Neural progenitor cell (in vitro differentiated cells): ENCODE data around the gene KLHDC8B. TPM values are rescaled to one million over a fixed set of nuclear protein-coding genes. Genes with fewer than 3 reads are reported as not detected.

ENCODE experiments used
- DNase-seq: peaks from one replicate; pipeline ENCODE4 v3.0.0-alpha.2; 2016; ENCODE audit warnings: low spot score
- H2AFZ ChIP-seq: fragments of 200-600 bp; sonication (generic); replicated peaks from 2 replicates; pipeline ENCODE4 v1.6.1; 2016; ENCODE audit warnings: antibody characterized with exemption
- H3F3A ChIP-seq: fragments of 200-600 bp; sonication (generic); 2 replicates; pipeline ENCODE4 v1.6.1; 2016; ENCODE audit warnings: antibody characterized with exemption, low read depth
- H3K27ac ChIP-seq: fragments of 200-600 bp; sonication (generic); 2 replicates; pipeline ENCODE4 v1.5.1; 2016; ENCODE audit warnings: mild to moderate bottlenecking
- H3K27me3 ChIP-seq: fragments of 200-600 bp; sonication (generic); 2 replicates; pipeline ENCODE4 v1.6.1; 2016; ENCODE audit warnings: mild to moderate bottlenecking, moderate library complexity
- H3K36me3 ChIP-seq: fragments of 200-600 bp; sonication (generic); 2 replicates; pipeline ENCODE4 v1.5.1; 2016
- H3K4me1 ChIP-seq: fragments of 200-600 bp; sonication (generic); 2 replicates; pipeline ENCODE4 v1.6.1; 2016; ENCODE audit warnings: mixed run types
- H3K4me2 ChIP-seq: fragments of 200-600 bp; sonication (generic); 2 replicates; pipeline ENCODE4 v1.6.1; 2016
- H3K4me3 ChIP-seq: fragments of 200-600 bp; sonication (generic); 2 replicates; pipeline ENCODE4 v1.5.1; 2016
- H3K79me2 ChIP-seq: fragments of 200-600 bp; sonication (generic); 2 replicates; pipeline ENCODE4 v1.6.1; 2016; ENCODE audit warnings: low read depth
- H3K9ac ChIP-seq: fragments of 200-600 bp; sonication (generic); 2 replicates; pipeline ENCODE4 v1.6.1; 2016
- H3K9me3 ChIP-seq: fragments of 200-600 bp; sonication (generic); 2 replicates; pipeline ENCODE4 v1.5.1; 2016; ENCODE audit warnings: low read depth
- H4K20me1 ChIP-seq: fragments of 200-600 bp; sonication (generic); 2 replicates; pipeline ENCODE4 v1.6.1; 2016; ENCODE audit warnings: low read depth
- H3K27ac Mint-ChIP-seq: 3 replicates; pipeline ENCODE4 v1.8.0; 2021; ENCODE audit warnings: mixed read lengths
- H3K27me3 Mint-ChIP-seq: 2 replicates; pipeline ENCODE4 v1.8.0; 2022; ENCODE audit warnings: low read depth, mild to moderate bottlenecking, inconsistent platforms, moderate library complexity, mixed read lengths; ENCODE audit not compliant: insufficient read depth
- H3K36me3 Mint-ChIP-seq: 3 replicates; pipeline ENCODE4 v1.8.0; 2021; ENCODE audit warnings: mixed read lengths
- H3K4me1 Mint-ChIP-seq: 3 replicates; pipeline ENCODE4 v1.8.0; 2021; ENCODE audit warnings: mixed read lengths
- H3K4me3 Mint-ChIP-seq: 3 replicates; pipeline ENCODE4 v1.8.0; 2021; ENCODE audit warnings: mild to moderate bottlenecking, moderate library complexity, mixed read lengths
- H3K9me3 Mint-ChIP-seq: 3 replicates; pipeline ENCODE4 v1.8.0; 2020; ENCODE audit warnings: mixed read lengths
- CTCF ChIP-seq: fragments of 200-600 bp; sonication (generic); IDR thresholded peaks from 2 replicates; pipeline ENCODE4 v1.5.1; 2017; ENCODE audit warnings: antibody characterized with exemption, mild to moderate bottlenecking
- EZH2 ChIP-seq: fragments of 200-600 bp; sonication (generic); IDR thresholded peaks from 2 replicates; pipeline ENCODE4 v1.6.1; 2017; ENCODE audit warnings: antibody characterized with exemption, mild to moderate bottlenecking, moderate library complexity
- EZH2phosphoT487 ChIP-seq: fragments of 200-600 bp; sonication (generic); IDR thresholded peaks from 2 replicates; pipeline ENCODE4 v1.6.1; 2017; ENCODE audit warnings: antibody characterized with exemption
- total RNA-seq: library from RNA; depleted of rRNA; stranded (reverse); fragments of >200 nt; gene quantifications from 2 replicates; pipeline ENCODE4 v1.2.3, GENCODE V29; 2015; ENCODE audit warnings: low replicate concordance

KLHDC8B gene
- total RNA-seq, 1 donor from 2014 or later, result 14.8 TPM

DNA sequence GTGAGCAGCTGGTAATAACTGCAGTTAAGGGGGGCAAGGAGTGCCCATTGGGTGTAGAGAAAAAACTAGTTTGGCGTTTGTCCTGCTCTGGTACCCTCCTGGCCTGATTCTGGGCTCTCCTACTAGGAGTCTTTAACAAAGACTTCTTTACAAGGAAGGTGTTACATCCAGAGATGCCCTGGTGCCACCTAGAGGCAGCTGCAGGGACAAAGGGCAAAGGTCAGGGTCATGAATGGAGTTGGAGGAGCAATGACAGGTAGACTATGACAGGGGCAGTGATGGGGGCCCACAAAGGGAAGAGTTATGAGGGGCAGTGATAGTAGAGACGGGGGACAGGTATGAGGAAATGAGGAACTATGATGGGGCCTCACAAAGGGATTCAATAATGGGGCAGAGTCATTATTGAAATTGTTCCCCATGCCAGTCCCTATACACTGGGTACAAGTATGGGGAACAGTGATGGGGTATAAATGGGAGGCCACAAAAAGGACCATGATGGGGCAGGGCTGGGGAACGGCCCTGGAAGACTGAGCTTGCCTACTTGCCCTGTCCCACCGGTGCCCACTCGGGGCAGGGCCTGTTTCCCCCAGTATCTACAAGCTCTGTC lies 13.2 kb upstream of the KLHDC8B start:
- Mint-ChIP-seq H3K27ac (no peak overlapping the region), H3K4me1 (peaks cover 7% of the 10 kb centered on the region), H3K36me3 (no peaks in the 10 kb centered on the region), H3K4me3 (no peak overlapping the region), H3K27me3 (peaks cover 5% of the 10 kb centered on the region), H3K9me3 (no peaks in the 10 kb centered on the region)
- Histone ChIP-seq H3F3A (peaks cover 8% of the 10 kb centered on the region), H3K36me3 (no peaks in the 10 kb centered on the region), H3K4me1 (no peaks in the 10 kb centered on the region), H3K9ac (no peak overlapping the region), H4K20me1 (peaks cover 34% of the 10 kb centered on the region), H2AFZ (no peak overlapping the region), H3K9me3 (no peaks in the 10 kb centered on the region), H3K27me3 (no peaks in the 10 kb centered on the region), H3K79me2 (no peaks in the 10 kb centered on the region), H3K4me2 (no peak overlapping the region), H3K4me3 (no peak overlapping the region), H3K27ac (no peak overlapping the region)
- peak; percentile 63 for DNase-seq
- TF ChIP-seq EZH2phosphoT487 (no peak), EZH2 (no peak), CTCF (peak; percentile 61)

- H3K36me3 ChIP-seq, result no peaks in the 10 kb centered on the region
- no peak for DNase-seq
- Mint-ChIP-seq H3K4me1 (peaks cover 3% of the 10 kb centered on the region), H3K36me3 (peaks cover 4% of the 10 kb centered on the region), H3K27ac (no peak overlapping the region), H3K4me3 (peak overlapping the region; percentile 33), H3K9me3 (no peaks in the 10 kb centered on the region), H3K27me3 (peaks cover 5% of the 10 kb centered on the region)
- TF ChIP-seq EZH2phosphoT487, result no peak
- peaks cover 36% of the 10 kb centered on the region for H4K20me1 ChIP-seq
- no peaks in the 10 kb centered on the region for H3K79me2 ChIP-seq
- H3F3A ChIP-seq, result peaks cover 8% of the 10 kb centered on the region
- no peak overlapping the region for H2AFZ ChIP-seq
- H3K4me2 ChIP-seq, result no peak overlapping the region
- H3K27me3 ChIP-seq, result no peaks in the 10 kb centered on the region
- H3K4me3 ChIP-seq, result no peak overlapping the region
- no peaks in the 10 kb centered on the region for H3K4me1 ChIP-seq
- H3K27ac ChIP-seq, result no peak overlapping the region
- H3K9me3 ChIP-seq, result no peaks in the 10 kb centered on the region
- no peak overlapping the region for H3K9ac ChIP-seq
Observed at GRCh38 chr3:49158792-49159191, 12.6 kb upstream of the KLHDC8B start.

- no peak overlapping the region for H3K4me3 Mint-ChIP-seq
- DNase-seq, result no peak
- Histone ChIP-seq H3K4me1 (peaks cover 7% of the 10 kb centered on the region), H4K20me1 (peaks cover 54% of the 10 kb centered on the region), H3K27ac (no peak overlapping the region), H3F3A (peaks cover 10% of the 10 kb centered on the region), H3K79me2 (peaks cover 18% of the 10 kb centered on the region), H3K27me3 (no peaks in the 10 kb centered on the region), H3K4me2 (no peak overlapping the region), H3K36me3 (no peaks in the 10 kb centered on the region), H3K9me3 (no peaks in the 10 kb centered on the region), H3K4me3 (no peak overlapping the region), H2AFZ (no peak overlapping the region), H3K9ac (no peak overlapping the region)
- peaks cover 16% of the 10 kb centered on the region for H3K4me1 Mint-ChIP-seq
- H3K27me3 Mint-ChIP-seq, result peaks cover 7% of the 10 kb centered on the region
- H3K27ac Mint-ChIP-seq, result no peak overlapping the region
- TF ChIP-seq CTCF, result no peak
- TF ChIP-seq EZH2, result no peak
- no peak for TF ChIP-seq EZH2phosphoT487
- no peaks in the 10 kb centered on the region for H3K9me3 Mint-ChIP-seq
- peaks cover 7% of the 10 kb centered on the region for H3K36me3 Mint-ChIP-seq
Observed at GRCh38 chr3:49161197-49161596, 10.2 kb upstream of the KLHDC8B start.

- no peak for TF ChIP-seq CTCF
- TF ChIP-seq EZH2phosphoT487, result no peak
- no peak for TF ChIP-seq EZH2
- H3K4me3 ChIP-seq, result no peak overlapping the region
- peaks cover 54% of the 10 kb centered on the region for H4K20me1 ChIP-seq
- H3K79me2 ChIP-seq, result peaks cover 18% of the 10 kb centered on the region
- no peaks in the 10 kb centered on the region for H3K9me3 Mint-ChIP-seq
- H3K9me3 ChIP-seq, result no peaks in the 10 kb centered on the region
- H3K27ac ChIP-seq, result no peak overlapping the region
- H3K36me3 ChIP-seq, result no peaks in the 10 kb centered on the region
- peaks cover 10% of the 10 kb centered on the region for H3F3A ChIP-seq
- H3K4me1 Mint-ChIP-seq, result peaks cover 21% of the 10 kb centered on the region
- peaks cover 11% of the 10 kb centered on the region for H3K27me3 Mint-ChIP-seq
- H3K4me1 ChIP-seq, result peaks cover 7% of the 10 kb centered on the region
- H3K36me3 Mint-ChIP-seq, result peaks cover 7% of the 10 kb centered on the region
- no peak overlapping the region for H3K9ac ChIP-seq
- peaks cover under 1% of the 10 kb centered on the region for H3K27me3 ChIP-seq
- no peak overlapping the region for H2AFZ ChIP-seq
- no peak overlapping the region for H3K27ac Mint-ChIP-seq
- DNase-seq, result no peak
- no peak overlapping the region for H3K4me2 ChIP-seq
- H3K4me3 Mint-ChIP-seq, result no peak overlapping the region
Observed at GRCh38 chr3:49161808-49162530, 9.4 kb upstream of the KLHDC8B start.
